ENCODE data around the gene EML3.
"Not testable (repeated sequence)": the region's sequence is repeated elsewhere in the genome, so short reads cannot be mapped to it uniquely, and the experiment has no call there.

Gene EML3

GRCh38 chr11:62612366-62613290 lies at the start of gene EML3, which contains the start of gene ROM1:
EML3 (minus strand) TSS chr11:62612775; CDS start chr11:62612457, 318 bp downstream.
ROM1 (plus strand) TSS chr11:62613257; CDS start chr11:62613282, 25 bp downstream.
- DNase-seq (ENCODE audit: low spot score) = peak; percentile 98

- DNase-seq (ENCODE audit: low spot score) = no peak
Measured at GRCh38 chr11:62656796-62657429, 44.3 kb upstream of the EML3 start.

- no peak for DNase-seq (ENCODE audit: low spot score)
Measured at GRCh38 chr11:62654297-62654696, 41.7 kb upstream of the EML3 start.

GRCh38 chr11:62652161-62653006 lies 39.8 kb upstream of the EML3 start:
- DNase-seq (ENCODE audit: low spot score) = no peak

GRCh38 chr11:62650283-62650682 lies 37.7 kb upstream of the EML3 start:
- not testable (repeated sequence) for DNase-seq (ENCODE audit: low spot score)

GRCh38 chr11:62649486-62649885 lies 36.9 kb upstream of the EML3 start:
- DNase-seq (ENCODE audit: low spot score) = no peak

GRCh38 chr11:62648967-62649364 lies 36.4 kb upstream of the EML3 start:
- no peak for DNase-seq (ENCODE audit: low spot score)

GRCh38 chr11:62648185-62648966 lies 35.8 kb upstream of the EML3 start:
- DNase-seq (ENCODE audit: low spot score) = no peak

- DNase-seq (ENCODE audit: low spot score) = no peak
Measured at GRCh38 chr11:62647609-62648005, 35.0 kb upstream of the EML3 start.

GRCh38 chr11:62646825-62647608 lies 34.4 kb upstream of the EML3 start:
- DNase-seq (ENCODE audit: low spot score) = no peak

- peak; percentile 100 for DNase-seq (ENCODE audit: low spot score)
Measured at GRCh38 chr11:62645946-62646824, 33.6 kb upstream of the EML3 start, which contains the start of gene GANAB. GANAB (minus strand) TSS chr11:62646613; CDS start chr11:62646599, 14 bp downstream.

- no peak for DNase-seq (ENCODE audit: low spot score)
Measured at GRCh38 chr11:62645671-62645945, 33.0 kb upstream of the EML3 start.

GRCh38 chr11:62644220-62644619 lies 31.6 kb upstream of the EML3 start:
- DNase-seq (ENCODE audit: low spot score) = no peak

GRCh38 chr11:62632492-62632891 lies 19.9 kb upstream of the EML3 start:
- no peak for DNase-seq (ENCODE audit: low spot score)

GRCh38 chr11:62627713-62628112 lies 15.1 kb upstream of the EML3 start:
- no peak for DNase-seq (ENCODE audit: low spot score)

- no peak for DNase-seq (ENCODE audit: low spot score)
Measured at GRCh38 chr11:62622476-62623089, 10.0 kb upstream of the EML3 start.

GRCh38 chr11:62621567-62622470 lies 9.2 kb upstream of the EML3 start, which contains the start of gene B3GAT3:
B3GAT3 (minus strand) TSS chr11:62621986; CDS start chr11:62621947, 39 bp downstream.
- peak; percentile 99 for DNase-seq (ENCODE audit: low spot score)

GRCh38 chr11:62621027-62621566 lies 8.5 kb upstream of the EML3 start:
- DNase-seq (ENCODE audit: low spot score) = no peak

Measured in iPS-NIHi11 (cell line).